ENCODE data around the gene TMEM184C. TPM values are rescaled to one million over a fixed set of nuclear protein-coding genes. Genes with fewer than 3 reads are reported as not detected.

Gene TMEM184C
- total RNA-seq, 1 donor from 2014 or later = 47.8 TPM

GRCh38 chr4:147578593-147578992 is 38.6 kb upstream of the TMEM184C start:
- TF ChIP-seq, protein P1, sequence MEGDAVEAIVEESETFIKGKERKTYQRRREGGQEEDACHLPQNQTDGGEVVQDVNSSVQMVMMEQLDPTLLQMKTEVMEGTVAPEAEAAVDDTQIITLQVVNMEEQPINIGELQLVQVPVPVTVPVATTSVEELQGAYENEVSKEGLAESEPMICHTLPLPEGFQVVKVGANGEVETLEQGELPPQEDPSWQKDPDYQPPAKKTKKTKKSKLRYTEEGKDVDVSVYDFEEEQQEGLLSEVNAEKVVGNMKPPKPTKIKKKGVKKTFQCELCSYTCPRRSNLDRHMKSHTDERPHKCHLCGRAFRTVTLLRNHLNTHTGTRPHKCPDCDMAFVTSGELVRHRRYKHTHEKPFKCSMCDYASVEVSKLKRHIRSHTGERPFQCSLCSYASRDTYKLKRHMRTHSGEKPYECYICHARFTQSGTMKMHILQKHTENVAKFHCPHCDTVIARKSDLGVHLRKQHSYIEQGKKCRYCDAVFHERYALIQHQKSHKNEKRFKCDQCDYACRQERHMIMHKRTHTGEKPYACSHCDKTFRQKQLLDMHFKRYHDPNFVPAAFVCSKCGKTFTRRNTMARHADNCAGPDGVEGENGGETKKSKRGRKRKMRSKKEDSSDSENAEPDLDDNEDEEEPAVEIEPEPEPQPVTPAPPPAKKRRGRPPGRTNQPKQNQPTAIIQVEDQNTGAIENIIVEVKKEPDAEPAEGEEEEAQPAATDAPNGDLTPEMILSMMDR (conservative IDR thresholded peaks at IDR 0.05) = no peak
- H3K4me3 Mint-ChIP-seq = no peak overlapping the region
- no peaks in the 10 kb centered on the region for H3K9me3 Mint-ChIP-seq
- peaks cover 5% of the 10 kb centered on the region for H3K4me1 Mint-ChIP-seq (ENCODE audit: unreplicated experiment)
- DNase-seq (ENCODE audit: extremely low spot score, unreplicated experiment) = no peak
- no peak overlapping the region for H3K27ac Mint-ChIP-seq
- no peaks in the 10 kb centered on the region for H3K27me3 Mint-ChIP-seq
- H3K36me3 Mint-ChIP-seq = no peaks in the 10 kb centered on the region

GRCh38 chr4:147580396-147580795 is 36.8 kb upstream of the TMEM184C start:
- TF ChIP-seq, protein P1 (conservative IDR thresholded peaks at IDR 0.05) = no peak
- Mint-ChIP-seq H3K4me1 (ENCODE audit: unreplicated experiment) (peaks cover 5% of the 10 kb centered on the region), H3K36me3 (no peaks in the 10 kb centered on the region), H3K27ac (no peak overlapping the region), H3K4me3 (no peak overlapping the region), H3K27me3 (no peaks in the 10 kb centered on the region), H3K9me3 (peaks cover 5% of the 10 kb centered on the region)
- DNase-seq (ENCODE audit: extremely low spot score, unreplicated experiment) = no peak

- DNase-seq (ENCODE audit: extremely low spot score, unreplicated experiment) = no peak
- Mint-ChIP-seq H3K9me3 (peaks cover 5% of the 10 kb centered on the region), H3K4me1 (ENCODE audit: unreplicated experiment) (peaks cover 5% of the 10 kb centered on the region), H3K4me3 (no peak overlapping the region), H3K27ac (no peak overlapping the region), H3K27me3 (no peaks in the 10 kb centered on the region), H3K36me3 (no peaks in the 10 kb centered on the region)
- TF ChIP-seq, protein P1 (conservative IDR thresholded peaks at IDR 0.05) = no peak
Measured at GRCh38 chr4:147581606-147582350, 35.4 kb upstream of the TMEM184C start.

GRCh38 chr4:147582386-147583060 is 34.7 kb upstream of the TMEM184C start:
- H3K4me1 Mint-ChIP-seq (ENCODE audit: unreplicated experiment) = peaks cover 10% of the 10 kb centered on the region
- H3K27me3 Mint-ChIP-seq = no peaks in the 10 kb centered on the region
- TF ChIP-seq, protein P1 (conservative IDR thresholded peaks at IDR 0.05) = no peak
- H3K4me3 Mint-ChIP-seq = no peak overlapping the region
- H3K27ac Mint-ChIP-seq = no peak overlapping the region
- H3K9me3 Mint-ChIP-seq = peaks cover 5% of the 10 kb centered on the region
- no peak for DNase-seq (ENCODE audit: extremely low spot score, unreplicated experiment)
- H3K36me3 Mint-ChIP-seq = no peaks in the 10 kb centered on the region

DNA sequence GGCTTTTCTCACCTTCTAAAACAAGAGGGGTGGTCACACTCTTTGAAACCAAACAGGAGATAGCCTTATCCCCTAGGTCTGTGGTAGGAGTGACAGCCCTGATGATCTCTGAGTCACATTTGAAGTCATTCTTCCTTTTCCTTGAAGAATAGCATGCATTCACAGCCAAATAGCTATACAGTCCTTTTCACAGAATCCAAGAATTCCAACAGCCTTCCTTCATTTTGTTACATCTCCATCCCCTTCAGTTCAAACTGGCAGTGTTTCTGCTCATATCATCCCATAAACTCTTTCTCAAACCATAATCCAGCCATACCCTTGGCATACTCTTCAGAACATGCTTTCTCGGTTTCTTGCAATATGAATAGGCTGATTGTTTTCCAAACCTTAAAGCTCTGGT is 33.3 kb upstream of the TMEM184C start:
- TF ChIP-seq, protein P1 (conservative IDR thresholded peaks at IDR 0.05) = no peak
- Mint-ChIP-seq H3K4me1 (ENCODE audit: unreplicated experiment) (peaks cover 13% of the 10 kb centered on the region), H3K4me3 (no peak overlapping the region), H3K9me3 (peaks cover 5% of the 10 kb centered on the region), H3K27me3 (no peaks in the 10 kb centered on the region), H3K27ac (no peak overlapping the region), H3K36me3 (no peaks in the 10 kb centered on the region)
- DNase-seq (ENCODE audit: extremely low spot score, unreplicated experiment) = no peak

Measured in type B pancreatic cell (in vitro differentiated cells).